ENCODE measurements around the gene NDUFB2.

The NDUFB2 gene

GRCh38 chr7:140745266-140746058 lies 49.0 kb downstream of the NDUFB2 start:
- FAIRE-seq: no peak

GRCh38 chr7:140746751-140747150 lies 50.2 kb downstream of the NDUFB2 start:
- FAIRE-seq: no peak

GRCh38 chr7:140752533-140752932 lies 56.0 kb downstream of the NDUFB2 start:
- no peak for FAIRE-seq

GRCh38 chr7:140754506-140754905 lies 58.0 kb downstream of the NDUFB2 start:
- no peak for FAIRE-seq
